DOHH2 (cell line): ENCODE measurements around the gene PPP2R2B.

Experiments
- H3F3A ChIP-seq: fragments of 200-600 bp; sonication (generic), shearing (Covaris generic); 2 replicates; pipeline ENCODE4 v1.6.0; 2016; ENCODE audit warnings: antibody characterized with exemption, mild to moderate bottlenecking; ENCODE audit not compliant: control insufficient read depth, insufficient read depth
- H3K27ac ChIP-seq: fragments of 200-600 bp; sonication (generic); 2 replicates; pipeline ENCODE4 v1.5.1; 2014; ENCODE audit warnings: low read depth, mild to moderate bottlenecking, low read length, moderate library complexity
- H3K27me3 ChIP-seq: fragments of 200-600 bp; sonication (generic); 2 replicates; pipeline ENCODE4 v1.6.1; 2014; ENCODE audit warnings: mild to moderate bottlenecking, low read length, mixed read lengths; ENCODE audit not compliant: control insufficient read depth
- H3K36me3 ChIP-seq: fragments of 200-600 bp; sonication (generic); 2 replicates; pipeline ENCODE4 v1.6.1; 2014; ENCODE audit warnings: mild to moderate bottlenecking, low read length, moderate library complexity, mixed read lengths; ENCODE audit not compliant: control insufficient read depth
- H3K4me1 ChIP-seq: fragments of 200-600 bp; sonication (generic); 2 replicates; pipeline ENCODE4 v1.6.1; 2014; ENCODE audit warnings: mild to moderate bottlenecking, low read length, mixed read lengths; ENCODE audit not compliant: control insufficient read depth
- H3K4me2 ChIP-seq: fragments of 200-600 bp; sonication (generic); 2 replicates; pipeline ENCODE4 v1.6.0; 2014; ENCODE audit warnings: mild to moderate bottlenecking, low read length, moderate library complexity
- H3K4me3 ChIP-seq: fragments of 200-600 bp; sonication (generic); 2 replicates; pipeline ENCODE4 v1.5.1; 2014; ENCODE audit warnings: mild to moderate bottlenecking, low read length, mixed read lengths
- H3K79me2 ChIP-seq: fragments of 200-600 bp; sonication (generic); 2 replicates; pipeline ENCODE4 v1.6.1; 2014; ENCODE audit warnings: mild to moderate bottlenecking, low read length, mixed read lengths; ENCODE audit not compliant: control insufficient read depth
- H3K9me2 ChIP-seq: fragments of 200-600 bp; sonication (generic); replicated peaks from 2 replicates; pipeline ENCODE4 v1.6.1; 2014; ENCODE audit warnings: mild to moderate bottlenecking, low read length, mixed read lengths; ENCODE audit not compliant: control insufficient read depth
- H3K9me3 ChIP-seq: fragments of 200-600 bp; sonication (generic); 2 replicates; pipeline ENCODE4 v1.6.1; 2014; ENCODE audit warnings: antibody characterized with exemption, low read length, mixed read lengths; ENCODE audit not compliant: control insufficient read depth, insufficient read depth
- H4K20me1 ChIP-seq: fragments of 200-600 bp; sonication (generic); 2 replicates; pipeline ENCODE4 v1.6.0; 2014; ENCODE audit warnings: low read depth, mild to moderate bottlenecking, antibody characterized with exemption, low read length, moderate library complexity; ENCODE audit not compliant: control insufficient read depth, insufficient read depth
- EZH2phosphoT487 ChIP-seq: fragments of 200-600 bp; sonication (generic); IDR thresholded peaks from 2 replicates; pipeline ENCODE4 v1.6.1; 2017; ENCODE audit warnings: borderline replicate concordance, mild to moderate bottlenecking, antibody characterized with exemption, low read length, moderate library complexity, mixed read lengths
- TF ChIP-seq, protein P1 (sequence below): fragments of 200-600 bp; sonication (generic); IDR thresholded peaks from one replicate; pipeline ENCODE4 v1.5.1; 2014; ENCODE audit warnings: antibody characterized with exemption, mild to moderate bottlenecking, low read depth, low read length; ENCODE audit not compliant: poor library complexity, severe bottlenecking

Gene PPP2R2B

DNA sequence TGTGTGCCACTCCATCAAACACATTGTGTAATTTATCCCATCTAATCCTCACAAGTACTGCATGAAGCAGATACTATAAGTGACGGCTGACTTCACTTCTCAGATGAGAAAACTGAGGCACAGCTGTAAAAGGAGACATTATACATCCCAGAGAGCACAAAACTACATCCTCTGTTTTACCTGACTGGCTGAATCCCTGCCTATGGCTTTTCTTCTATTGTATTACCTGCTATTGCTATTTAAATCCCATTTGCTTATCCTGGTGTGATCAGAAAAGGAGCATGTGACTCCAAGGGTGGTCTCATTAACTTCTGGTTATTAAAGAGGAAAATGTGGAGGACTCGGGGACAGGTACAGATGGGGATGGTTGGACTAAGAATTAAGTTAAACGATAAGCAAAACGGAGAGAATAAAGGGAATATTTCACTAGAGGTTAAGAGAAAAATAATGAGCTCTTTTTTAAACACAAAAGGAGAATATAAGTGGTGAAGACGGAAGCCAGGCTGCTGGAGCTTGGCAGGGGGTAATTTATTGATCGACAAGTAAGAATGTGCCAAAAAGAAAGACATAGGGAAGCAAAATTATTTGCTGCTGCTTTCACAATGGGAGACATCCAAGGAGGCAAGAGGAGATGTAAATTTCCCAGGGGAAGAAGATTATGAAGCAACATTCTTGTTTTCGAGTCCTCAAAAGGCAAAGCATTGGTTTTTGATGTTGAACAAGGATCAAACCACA, 206.8 kb downstream of the PPP2R2B start:
- peaks cover 13% of the 10 kb centered on the region for H3K27me3 ChIP-seq
- no peaks in the 10 kb centered on the region for H3K36me3 ChIP-seq
- no peak overlapping the region for H3K4me2 ChIP-seq
- no peak for TF ChIP-seq EZH2phosphoT487
- TF ChIP-seq, protein P1, sequence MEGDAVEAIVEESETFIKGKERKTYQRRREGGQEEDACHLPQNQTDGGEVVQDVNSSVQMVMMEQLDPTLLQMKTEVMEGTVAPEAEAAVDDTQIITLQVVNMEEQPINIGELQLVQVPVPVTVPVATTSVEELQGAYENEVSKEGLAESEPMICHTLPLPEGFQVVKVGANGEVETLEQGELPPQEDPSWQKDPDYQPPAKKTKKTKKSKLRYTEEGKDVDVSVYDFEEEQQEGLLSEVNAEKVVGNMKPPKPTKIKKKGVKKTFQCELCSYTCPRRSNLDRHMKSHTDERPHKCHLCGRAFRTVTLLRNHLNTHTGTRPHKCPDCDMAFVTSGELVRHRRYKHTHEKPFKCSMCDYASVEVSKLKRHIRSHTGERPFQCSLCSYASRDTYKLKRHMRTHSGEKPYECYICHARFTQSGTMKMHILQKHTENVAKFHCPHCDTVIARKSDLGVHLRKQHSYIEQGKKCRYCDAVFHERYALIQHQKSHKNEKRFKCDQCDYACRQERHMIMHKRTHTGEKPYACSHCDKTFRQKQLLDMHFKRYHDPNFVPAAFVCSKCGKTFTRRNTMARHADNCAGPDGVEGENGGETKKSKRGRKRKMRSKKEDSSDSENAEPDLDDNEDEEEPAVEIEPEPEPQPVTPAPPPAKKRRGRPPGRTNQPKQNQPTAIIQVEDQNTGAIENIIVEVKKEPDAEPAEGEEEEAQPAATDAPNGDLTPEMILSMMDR, result no peak
- no peaks in the 10 kb centered on the region for H3K9me3 ChIP-seq
- no peaks in the 10 kb centered on the region for H4K20me1 ChIP-seq
- H3K27ac ChIP-seq, result no peak overlapping the region
- no peak overlapping the region for H3K4me3 ChIP-seq
- H3K9me2 ChIP-seq, result no peaks in the 10 kb centered on the region
- H3K79me2 ChIP-seq, result no peaks in the 10 kb centered on the region
- H3K4me1 ChIP-seq, result no peaks in the 10 kb centered on the region
- H3F3A ChIP-seq, result no peaks in the 10 kb centered on the region

GRCh38 chr5:146669656-146670055, 208.9 kb downstream of the PPP2R2B start:
- H3K4me1 ChIP-seq, result no peaks in the 10 kb centered on the region
- no peaks in the 10 kb centered on the region for H3K9me2 ChIP-seq
- H3K4me2 ChIP-seq, result no peak overlapping the region
- no peaks in the 10 kb centered on the region for H3K9me3 ChIP-seq
- no peak overlapping the region for H3K4me3 ChIP-seq
- H3K27me3 ChIP-seq, result peaks cover 13% of the 10 kb centered on the region
- TF ChIP-seq, protein P1, result no peak
- TF ChIP-seq EZH2phosphoT487, result no peak
- no peaks in the 10 kb centered on the region for H3F3A ChIP-seq
- no peaks in the 10 kb centered on the region for H3K79me2 ChIP-seq
- no peaks in the 10 kb centered on the region for H4K20me1 ChIP-seq
- H3K27ac ChIP-seq, result no peak overlapping the region
- no peaks in the 10 kb centered on the region for H3K36me3 ChIP-seq

- Histone ChIP-seq H3K4me1 (no peaks in the 10 kb centered on the region), H3K4me2 (no peak overlapping the region), H3K27ac (no peak overlapping the region), H3K27me3 (peaks cover 13% of the 10 kb centered on the region), H3K9me3 (no peaks in the 10 kb centered on the region), H3K79me2 (no peaks in the 10 kb centered on the region), H4K20me1 (no peaks in the 10 kb centered on the region), H3K4me3 (no peak overlapping the region), H3F3A (no peaks in the 10 kb centered on the region), H3K36me3 (no peaks in the 10 kb centered on the region), H3K9me2 (no peaks in the 10 kb centered on the region)
- TF ChIP-seq, protein P1, result no peak
- TF ChIP-seq EZH2phosphoT487, result no peak
Measured at GRCh38 chr5:146667633-146668272, 210.8 kb downstream of the PPP2R2B start.
